Hepatocyte (in vitro differentiated cells): ENCODE results near the gene QRSL1. TPM values are rescaled to one million over a fixed set of nuclear protein-coding genes. Genes with fewer than 3 reads are reported as not detected.
A peak's percentile ranks its signal among the peaks of the same experiment; 100 is the strongest.
"Not testable (repeated sequence)": the region's sequence is repeated elsewhere in the genome, so short reads cannot be mapped to it uniquely, and the experiment has no call there.

Source experiments
- DNase-seq: peaks from one replicate; pipeline ENCODE4 v3.0.0-alpha.2; 2016; ENCODE audit warnings: low spot score
- H2AFZ ChIP-seq: fragments of 200-600 bp; sonication (generic); 2 replicates; pipeline ENCODE4 v1.6.0; 2016; ENCODE audit warnings: antibody characterized with exemption, mild to moderate bottlenecking
- H3K27ac ChIP-seq: fragments of 200-600 bp; sonication (generic); 2 replicates; pipeline ENCODE4 v1.5.1; 2016; ENCODE audit warnings: mild to moderate bottlenecking
- H3K27me3 ChIP-seq: fragments of 200-600 bp; sonication (generic); 2 replicates; pipeline ENCODE4 v1.6.1; 2016
- H3K36me3 ChIP-seq: fragments of 200-600 bp; sonication (generic); replicated peaks from 2 replicates; pipeline ENCODE4 v1.5.1; 2016; ENCODE audit warnings: low read depth; ENCODE audit not compliant: insufficient read depth
- H3K4me1 ChIP-seq: fragments of 200-600 bp; sonication (generic); 2 replicates; pipeline ENCODE4 v1.5.1; 2016; ENCODE audit warnings: mild to moderate bottlenecking, moderate library complexity; ENCODE audit not compliant: insufficient read depth
- H3K4me2 ChIP-seq: fragments of 200-600 bp; sonication (generic); 2 replicates; pipeline ENCODE4 v1.6.0; 2016
- H3K4me3 ChIP-seq: fragments of 200-600 bp; sonication (generic); 2 replicates; pipeline ENCODE4 v1.5.1; 2016; ENCODE audit warnings: mild to moderate bottlenecking
- H3K79me2 ChIP-seq: fragments of 200-600 bp; sonication (generic); 2 replicates; pipeline ENCODE4 v1.6.0; 2017; ENCODE audit warnings: mild to moderate bottlenecking
- H3K9me2 ChIP-seq: fragments of 200-600 bp; sonication (generic); replicated peaks from 2 replicates; pipeline ENCODE4 v1.6.0; 2017; ENCODE audit warnings: mild to moderate bottlenecking; ENCODE audit not compliant: insufficient read depth
- H3K9me3 ChIP-seq: fragments of 200-600 bp; sonication (generic); 2 replicates; pipeline ENCODE4 v1.5.1; 2016; ENCODE audit warnings: low read depth, mild to moderate bottlenecking
- H4K20me1 ChIP-seq: fragments of 200-600 bp; sonication (generic); 2 replicates; pipeline ENCODE4 v1.6.0; 2016; ENCODE audit warnings: mild to moderate bottlenecking; ENCODE audit not compliant: insufficient read depth, poor library complexity, severe bottlenecking
- EZH2 ChIP-seq: fragments of 200-600 bp; sonication (generic); IDR thresholded peaks from 2 replicates; pipeline ENCODE4 v1.6.1; 2016; ENCODE audit warnings: antibody characterized with exemption, mild to moderate bottlenecking, borderline replicate concordance
- EZH2phosphoT487 ChIP-seq: fragments of 200-600 bp; sonication (generic); IDR thresholded peaks from one replicate; pipeline ENCODE4 v1.6.1; 2018; ENCODE audit warnings: antibody characterized with exemption, mild to moderate bottlenecking, low read depth, moderate library complexity; ENCODE audit not compliant: unreplicated experiment, severe bottlenecking
- WGBS: methylation state at CpG from one replicate; pipeline ENCODE4 v1.1.6; 2016; ENCODE audit warnings: low lambda C conversion rate; ENCODE audit errors: missing lambda C conversion rate; 5-methylcytosine and 5-hydroxymethylcytosine counted together
- polyA plus RNA-seq: library from polyadenylated mRNA; unstranded; fragments of >200 nt; fragmentation: Nextera tagmentation; extraction: Ambion mirVana; gene quantifications from 2 replicates; pipeline ENCODE4 v1.2.1, GENCODE V29; 2016
- total RNA-seq: library from RNA; depleted of rRNA; stranded (reverse); fragments of >200 nt; gene quantifications from 2 replicates; pipeline ENCODE4 v1.2.3, GENCODE V29; 2014
- TF ChIP-seq, protein P1 (sequence below): fragments of 200-600 bp; sonication (generic); IDR thresholded peaks from 2 replicates; pipeline ENCODE4 v1.5.1; 2016; ENCODE audit warnings: antibody characterized with exemption, mild to moderate bottlenecking; ENCODE audit not compliant: poor library complexity

QRSL1 gene
- total and polyA plus RNA-seq, 2 experiments from 2014 or later, result 9.9 to 13.6 TPM

DNA sequence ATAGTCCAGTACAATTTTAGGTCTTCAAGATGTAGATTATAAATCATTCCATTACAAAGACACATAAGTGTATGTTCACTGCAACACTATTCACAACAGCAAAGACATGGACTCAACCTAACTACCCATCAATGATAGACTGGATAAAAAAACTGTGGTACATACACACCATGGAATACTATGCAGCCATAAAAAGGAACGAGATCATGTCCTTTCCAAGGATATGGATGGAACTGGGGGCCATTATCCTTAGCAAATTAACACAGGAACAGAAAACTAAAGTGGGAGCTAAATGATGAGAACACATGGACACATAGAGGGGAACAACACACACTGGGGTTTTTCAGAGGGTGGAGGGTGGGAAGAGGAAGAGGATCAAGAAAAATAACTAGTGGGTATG lies 6.3 kb upstream of the QRSL1 start:
- H3K9me3 ChIP-seq, result no peaks in the 10 kb centered on the region
- no peaks in the 10 kb centered on the region for H3K27me3 ChIP-seq
- no peaks in the 10 kb centered on the region for H4K20me1 ChIP-seq
- no peaks in the 10 kb centered on the region for H3K9me2 ChIP-seq
- 89% methylated on average over 1 of the region's 1 CpG for WGBS
- no peak overlapping the region for H3K4me3 ChIP-seq
- no peak overlapping the region for H3K4me2 ChIP-seq
- TF ChIP-seq EZH2 (no peak), EZH2phosphoT487 (no peak)
- TF ChIP-seq, protein P1, sequence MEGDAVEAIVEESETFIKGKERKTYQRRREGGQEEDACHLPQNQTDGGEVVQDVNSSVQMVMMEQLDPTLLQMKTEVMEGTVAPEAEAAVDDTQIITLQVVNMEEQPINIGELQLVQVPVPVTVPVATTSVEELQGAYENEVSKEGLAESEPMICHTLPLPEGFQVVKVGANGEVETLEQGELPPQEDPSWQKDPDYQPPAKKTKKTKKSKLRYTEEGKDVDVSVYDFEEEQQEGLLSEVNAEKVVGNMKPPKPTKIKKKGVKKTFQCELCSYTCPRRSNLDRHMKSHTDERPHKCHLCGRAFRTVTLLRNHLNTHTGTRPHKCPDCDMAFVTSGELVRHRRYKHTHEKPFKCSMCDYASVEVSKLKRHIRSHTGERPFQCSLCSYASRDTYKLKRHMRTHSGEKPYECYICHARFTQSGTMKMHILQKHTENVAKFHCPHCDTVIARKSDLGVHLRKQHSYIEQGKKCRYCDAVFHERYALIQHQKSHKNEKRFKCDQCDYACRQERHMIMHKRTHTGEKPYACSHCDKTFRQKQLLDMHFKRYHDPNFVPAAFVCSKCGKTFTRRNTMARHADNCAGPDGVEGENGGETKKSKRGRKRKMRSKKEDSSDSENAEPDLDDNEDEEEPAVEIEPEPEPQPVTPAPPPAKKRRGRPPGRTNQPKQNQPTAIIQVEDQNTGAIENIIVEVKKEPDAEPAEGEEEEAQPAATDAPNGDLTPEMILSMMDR, result no peak
- H2AFZ ChIP-seq, result no peak overlapping the region
- H3K4me1 ChIP-seq, result no peaks in the 10 kb centered on the region
- H3K79me2 ChIP-seq, result no peaks in the 10 kb centered on the region
- no peak overlapping the region for H3K27ac ChIP-seq
- DNase-seq, result no peak
- no peaks in the 10 kb centered on the region for H3K36me3 ChIP-seq

- H3K4me1 ChIP-seq, result peaks cover 4% of the 10 kb centered on the region
- no peak for TF ChIP-seq EZH2phosphoT487
- TF ChIP-seq, protein P1, result no peak
- H4K20me1 ChIP-seq, result no peaks in the 10 kb centered on the region
- H3K4me3 ChIP-seq, result no peak overlapping the region
- no peaks in the 10 kb centered on the region for H3K9me3 ChIP-seq
- no peak overlapping the region for H3K27ac ChIP-seq
- no peak overlapping the region for H2AFZ ChIP-seq
- no peaks in the 10 kb centered on the region for H3K27me3 ChIP-seq
- WGBS, result 47% methylated on average over 2 of the region's 2 CpGs
- H3K36me3 ChIP-seq, result no peaks in the 10 kb centered on the region
- peaks cover 18% of the 10 kb centered on the region for H3K79me2 ChIP-seq
- no peaks in the 10 kb centered on the region for H3K9me2 ChIP-seq
- no peak overlapping the region for H3K4me2 ChIP-seq
- no peak for DNase-seq
Measured at GRCh38 chr6:106626485-106626884, 2.9 kb upstream of the QRSL1 start.

GRCh38 chr6:106627760-106628159 lies 1.6 kb upstream of the QRSL1 start:
- not testable (repeated sequence) for H3K9me3 ChIP-seq

GRCh38 chr6:106628658-106629102 lies 698 bp upstream of the QRSL1 start:
- H3K4me2 ChIP-seq, result peak overlapping the region; percentile 88
- peak overlapping the region; percentile 91 for H3K27ac ChIP-seq
- H2AFZ ChIP-seq, result peak overlapping the region; percentile 86
- no peak for TF ChIP-seq EZH2
- TF ChIP-seq, protein P1, result no peak
- no peak for TF ChIP-seq EZH2phosphoT487
- H3K4me1 ChIP-seq, result peaks cover 4% of the 10 kb centered on the region
- 41% methylated on average over 7 of the region's 7 CpGs for WGBS
- no peaks in the 10 kb centered on the region for H3K9me3 ChIP-seq
- H3K36me3 ChIP-seq, result no peaks in the 10 kb centered on the region
- DNase-seq, result peak; percentile 17
- H3K79me2 ChIP-seq, result peaks cover 40% of the 10 kb centered on the region
- no peaks in the 10 kb centered on the region for H3K27me3 ChIP-seq
- H4K20me1 ChIP-seq, result no peaks in the 10 kb centered on the region
- H3K4me3 ChIP-seq, result peak overlapping the region; percentile 66
- no peaks in the 10 kb centered on the region for H3K9me2 ChIP-seq

More at GRCh38 chr6:106627760-106628159, 1.6 kb upstream of the QRSL1 start:
- H3K4me1 ChIP-seq, H3K36me3 ChIP-seq, DNase-seq, H3K9me2 ChIP-seq, H3K4me3 ChIP-seq, H3K27me3 ChIP-seq, H4K20me1 ChIP-seq, H2AFZ ChIP-seq, H3K4me2 ChIP-seq, H3K27ac ChIP-seq: not testable (repeated sequence)
- 94% methylated on average over 16 of the region's 16 CpGs for WGBS
- peaks cover 31% of the 10 kb centered on the region for H3K79me2 ChIP-seq
